Fibroblast of lung (primary cell): ENCODE data around the gene RASA4.
"Not testable (repeated sequence)": the region's sequence is repeated elsewhere in the genome, so short reads cannot be mapped to it uniquely, and the experiment has no call there.

Experiments used
- EZH2 ChIP-seq: IDR thresholded peaks from 2 replicates; pipeline ENCODE4 v1.5.1; 2012; ENCODE audit warnings: low read length, control low read depth, mild to moderate bottlenecking; ENCODE audit errors: missing control alignments
- TF ChIP-seq, protein P1 (sequence below), 2 donors: IDR thresholded peaks in 1 of 2; conservative IDR thresholded peaks in 1 of 2; 1 replicate in 1 of 2; 2 replicates in 1 of 2; pipeline ENCODE4 v1.5.1; 2011 to 2012; ENCODE audit warnings: low read length in 2 of 2, control low read depth in 1 of 2, inconsistent platforms in 1 of 2, low read depth in 1 of 2, mild to moderate bottlenecking in 1 of 2

DNA sequence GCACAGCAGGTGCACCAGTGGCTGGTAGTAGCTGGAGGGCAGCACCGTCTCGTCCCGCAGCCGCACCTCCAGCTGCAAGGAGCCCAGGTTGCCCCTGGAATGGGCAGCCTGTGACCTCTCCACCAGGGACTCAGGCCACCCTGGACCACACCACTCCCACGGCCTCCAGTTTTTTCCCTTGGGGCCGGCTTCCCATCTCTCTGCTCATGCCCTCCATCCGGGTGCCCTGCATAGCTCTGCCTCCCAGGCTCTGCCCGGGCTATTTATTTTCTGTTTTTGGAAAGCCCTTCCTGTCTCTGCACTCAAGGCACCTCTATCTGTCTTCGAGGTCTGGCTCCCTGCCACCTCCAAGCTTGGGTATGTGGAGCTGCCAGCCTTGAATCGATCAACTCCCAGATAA, 20.5 kb downstream of the RASA4 start:
- TF ChIP-seq, protein P1, sequence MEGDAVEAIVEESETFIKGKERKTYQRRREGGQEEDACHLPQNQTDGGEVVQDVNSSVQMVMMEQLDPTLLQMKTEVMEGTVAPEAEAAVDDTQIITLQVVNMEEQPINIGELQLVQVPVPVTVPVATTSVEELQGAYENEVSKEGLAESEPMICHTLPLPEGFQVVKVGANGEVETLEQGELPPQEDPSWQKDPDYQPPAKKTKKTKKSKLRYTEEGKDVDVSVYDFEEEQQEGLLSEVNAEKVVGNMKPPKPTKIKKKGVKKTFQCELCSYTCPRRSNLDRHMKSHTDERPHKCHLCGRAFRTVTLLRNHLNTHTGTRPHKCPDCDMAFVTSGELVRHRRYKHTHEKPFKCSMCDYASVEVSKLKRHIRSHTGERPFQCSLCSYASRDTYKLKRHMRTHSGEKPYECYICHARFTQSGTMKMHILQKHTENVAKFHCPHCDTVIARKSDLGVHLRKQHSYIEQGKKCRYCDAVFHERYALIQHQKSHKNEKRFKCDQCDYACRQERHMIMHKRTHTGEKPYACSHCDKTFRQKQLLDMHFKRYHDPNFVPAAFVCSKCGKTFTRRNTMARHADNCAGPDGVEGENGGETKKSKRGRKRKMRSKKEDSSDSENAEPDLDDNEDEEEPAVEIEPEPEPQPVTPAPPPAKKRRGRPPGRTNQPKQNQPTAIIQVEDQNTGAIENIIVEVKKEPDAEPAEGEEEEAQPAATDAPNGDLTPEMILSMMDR (conservative IDR thresholded peaks at IDR 0.05 in 1 of 2, IDR thresholded peaks at IDR 0.05 in 1 of 2; ENCODE audit: low read depth in 1 of 2, low read length in 2 of 2), result not testable (repeated sequence)
- not testable (repeated sequence) for TF ChIP-seq EZH2
